ENCODE measurements around the gene PYGL.
"Not testable (repeated sequence)": the region's sequence is repeated elsewhere in the genome, so short reads cannot be mapped to it uniquely, and the experiment has no call there.

The PYGL gene

GRCh38 chr14:50943943-50944646, at the start of gene PYGL:
PYGL (minus strand) TSS chr14:50944483; CDS start chr14:50944403, 80 bp downstream.
- DNase-seq = peak in 1 of 2 donors; percentile 46

DNA sequence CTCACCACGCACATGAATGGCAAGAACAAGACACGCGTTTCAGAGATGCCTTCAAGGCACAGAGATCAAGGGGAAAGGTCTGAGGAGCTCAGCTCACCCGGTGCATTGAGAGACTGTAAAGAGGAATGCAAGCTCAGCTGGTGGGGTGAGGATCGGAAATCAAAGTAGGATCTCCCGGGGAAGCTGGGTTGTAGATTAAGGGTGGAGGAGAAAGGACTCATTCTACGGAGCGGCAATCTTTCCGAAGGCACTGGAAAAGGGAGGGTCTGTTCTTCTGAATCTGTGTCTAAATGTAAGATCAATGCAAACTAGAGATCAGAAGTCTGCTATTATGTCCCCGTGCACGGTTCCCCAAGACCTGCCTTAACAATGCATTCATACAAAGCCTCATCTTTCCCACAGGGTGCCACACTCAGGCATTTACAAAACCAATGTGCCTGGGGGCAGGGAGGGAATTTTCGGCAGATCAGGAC, 41.6 kb upstream of the PYGL start:
- DNase-seq = no peak

- peak; percentile 38 to 56 for DNase-seq
These were observed 41.0 kb upstream of the PYGL start for GRCh38 chr14:50985124-50985858.

DNA sequence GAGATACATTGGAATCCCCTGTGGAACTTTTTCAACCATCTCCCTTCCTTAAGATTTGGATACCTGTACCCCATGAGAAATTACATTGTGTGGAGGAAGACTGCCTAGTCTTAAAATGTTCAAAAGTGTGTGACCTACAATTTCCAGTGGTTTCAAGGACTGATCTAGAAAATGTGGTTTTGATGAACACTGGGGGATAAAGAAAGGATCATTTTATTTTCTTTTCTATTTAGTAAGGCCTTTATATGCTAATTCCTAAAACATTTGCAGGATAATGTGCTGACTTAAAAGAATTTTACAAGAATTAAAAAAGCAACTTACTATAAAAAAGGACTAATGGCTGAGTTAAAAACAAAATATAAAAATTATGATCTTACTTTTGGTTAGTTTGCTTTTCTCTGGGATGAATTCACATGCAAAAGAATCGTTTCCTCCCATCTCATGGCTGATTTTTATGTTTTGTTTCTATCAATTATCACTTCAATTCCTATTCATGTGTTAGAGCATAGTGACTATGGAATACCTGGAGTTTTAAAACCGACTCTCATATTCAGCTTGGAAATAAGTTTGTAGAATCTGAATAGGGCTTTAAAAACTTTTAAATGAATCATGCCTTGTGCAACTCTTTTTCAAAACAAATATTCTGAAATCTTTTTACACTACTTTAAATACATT, 39.9 kb upstream of the PYGL start:
- DNase-seq = no peak

- DNase-seq = no peak
These were observed 35.9 kb upstream of the PYGL start for GRCh38 chr14:50979941-50980850.

DNA sequence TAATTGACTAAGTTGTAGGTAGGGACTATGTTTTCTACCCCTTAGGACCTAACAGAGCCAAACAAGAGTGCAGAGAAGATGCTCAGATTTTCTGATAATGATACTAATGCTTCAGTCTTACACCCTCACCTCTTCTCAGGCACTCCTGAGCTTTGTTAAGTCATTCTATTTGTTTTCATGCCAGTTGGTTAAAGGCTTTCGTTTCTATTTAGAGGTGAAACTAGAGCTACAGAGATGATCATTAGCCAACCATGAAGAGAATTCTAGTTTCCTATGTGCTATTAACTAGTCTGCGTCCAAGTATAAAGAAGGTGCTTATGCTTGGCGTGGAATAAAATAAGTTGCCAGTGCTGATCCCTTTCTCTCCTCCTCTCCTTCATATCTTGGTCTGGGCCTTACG, 34.6 kb upstream of the PYGL start:
- DNase-seq = no peak

GRCh38 chr14:50978529-50978871, 34.2 kb upstream of the PYGL start:
- DNase-seq = no peak

DNA sequence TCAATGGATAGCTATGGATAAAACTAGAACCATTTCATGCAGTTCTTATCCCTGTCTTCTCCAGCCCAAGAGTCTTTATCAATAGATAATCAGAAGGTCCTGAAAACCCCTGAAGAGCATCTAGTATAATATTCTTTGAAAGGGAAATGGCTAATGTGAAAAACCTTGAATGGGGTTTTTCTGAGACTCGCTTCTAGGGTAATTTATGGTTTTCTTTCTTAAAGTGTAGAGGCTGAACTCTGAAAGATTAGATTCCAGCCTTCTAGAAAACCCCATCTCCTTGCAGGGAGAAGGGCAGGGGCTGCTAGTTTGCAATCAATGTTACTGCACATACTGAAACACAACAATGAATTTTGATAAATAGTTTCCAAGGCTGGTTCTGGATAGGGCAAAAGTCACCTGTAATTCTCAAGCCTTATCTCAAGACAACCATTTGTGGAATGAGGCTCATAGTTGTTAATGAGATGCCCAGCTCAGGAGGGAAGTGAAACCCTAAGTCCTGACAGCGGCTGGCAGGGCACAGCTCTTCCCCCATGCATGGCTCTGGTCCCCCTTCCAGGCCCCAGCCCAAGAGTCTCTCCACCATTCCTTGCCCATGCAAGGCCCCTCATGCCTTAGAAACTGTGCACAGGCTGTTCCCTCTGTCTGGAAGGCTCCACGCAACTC, 33.7 kb upstream of the PYGL start:
- no peak for DNase-seq

GRCh38 chr14:50974118-50974517, 29.8 kb upstream of the PYGL start:
- DNase-seq = no peak

DNA sequence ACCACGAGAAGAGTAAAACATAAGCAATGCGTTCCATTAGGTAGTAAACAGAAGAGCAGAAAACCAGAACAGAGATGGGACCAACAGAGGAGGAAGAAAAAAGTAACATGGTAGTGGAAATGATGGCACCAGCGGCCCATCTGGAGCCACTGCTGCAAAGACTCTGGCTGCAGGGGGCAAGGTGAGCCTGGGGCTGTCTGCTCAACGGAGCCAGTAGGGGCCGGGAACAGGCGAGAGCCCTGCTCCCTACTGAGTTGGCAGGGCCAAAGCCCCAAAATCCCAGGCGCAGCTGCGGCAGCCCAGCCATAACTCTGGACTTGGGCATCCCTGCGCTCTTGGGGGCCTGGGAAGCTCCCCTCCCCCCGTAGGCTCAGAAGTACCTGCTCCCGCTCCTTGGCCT, 28.5 kb upstream of the PYGL start:
- DNase-seq = no peak

- DNase-seq = no peak
These were observed 26.9 kb upstream of the PYGL start for GRCh38 chr14:50970886-50971781.

GRCh38 chr14:50967790-50968189, 23.5 kb upstream of the PYGL start:
- no peak for DNase-seq

- DNase-seq = no peak
These were observed 22.8 kb upstream of the PYGL start for GRCh38 chr14:50967103-50967502.

DNA sequence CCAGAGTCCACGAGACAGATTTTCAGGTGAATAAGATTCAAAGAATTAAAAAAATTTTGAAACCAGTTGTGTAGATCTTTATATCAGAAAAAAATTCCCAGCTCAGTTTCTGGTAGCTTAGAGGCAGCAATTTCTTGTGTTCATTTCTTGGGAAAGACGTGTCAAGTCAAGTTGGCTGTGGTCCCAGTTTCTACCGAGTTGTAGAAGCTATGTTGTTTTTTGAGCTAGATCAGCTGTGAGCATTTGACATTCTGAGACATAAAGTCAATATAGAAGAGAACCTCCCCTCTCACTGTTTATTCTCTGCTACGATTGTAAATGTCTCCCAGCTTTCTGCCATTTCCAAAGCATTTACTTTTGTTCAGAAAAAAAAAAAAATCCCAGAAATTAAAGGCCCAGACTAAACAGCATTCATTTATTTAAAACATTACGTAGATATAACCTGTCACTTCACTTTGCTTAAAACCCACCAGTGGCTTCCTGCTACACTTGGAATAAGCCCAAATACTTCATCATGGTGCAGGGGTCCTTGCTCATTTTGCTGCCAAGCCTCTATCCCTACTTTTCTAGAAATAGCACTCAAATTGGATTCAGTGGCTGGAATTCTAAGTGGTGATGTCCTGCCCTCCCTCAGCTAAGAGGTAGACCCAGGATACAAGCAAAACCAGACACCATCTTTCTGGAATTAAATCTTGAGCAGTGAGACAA, 20.6 kb upstream of the PYGL start:
- DNase-seq = peak; percentile 8 to 15

- DNase-seq = no peak
These were observed 19.6 kb upstream of the PYGL start for GRCh38 chr14:50963919-50964318.

- DNase-seq = peak in 1 of 2 donors; percentile 17
These were observed 17.4 kb upstream of the PYGL start for GRCh38 chr14:50961605-50962221.

DNA sequence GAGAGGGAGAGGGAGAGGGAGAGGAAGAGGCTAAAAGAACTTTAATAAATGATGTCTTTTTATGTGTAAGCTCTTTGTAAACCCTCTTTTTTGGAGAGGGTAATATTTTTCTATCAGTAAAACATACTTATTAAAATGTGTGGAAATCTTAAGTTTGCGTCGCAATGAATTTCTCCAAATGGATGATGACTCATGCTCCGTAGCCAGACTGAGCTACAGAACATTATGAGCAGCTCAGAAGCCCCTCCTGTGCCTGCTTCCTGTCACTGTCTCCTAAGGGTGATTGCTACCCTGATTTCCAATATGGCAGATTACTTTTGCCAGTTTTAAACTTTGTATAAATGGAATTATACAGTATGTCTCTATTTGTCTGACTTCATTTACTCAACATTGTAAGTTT, 13.0 kb upstream of the PYGL start:
- DNase-seq = no peak

GRCh38 chr14:50956421-50956820, 12.1 kb upstream of the PYGL start:
- not testable (repeated sequence) for DNase-seq

DNA sequence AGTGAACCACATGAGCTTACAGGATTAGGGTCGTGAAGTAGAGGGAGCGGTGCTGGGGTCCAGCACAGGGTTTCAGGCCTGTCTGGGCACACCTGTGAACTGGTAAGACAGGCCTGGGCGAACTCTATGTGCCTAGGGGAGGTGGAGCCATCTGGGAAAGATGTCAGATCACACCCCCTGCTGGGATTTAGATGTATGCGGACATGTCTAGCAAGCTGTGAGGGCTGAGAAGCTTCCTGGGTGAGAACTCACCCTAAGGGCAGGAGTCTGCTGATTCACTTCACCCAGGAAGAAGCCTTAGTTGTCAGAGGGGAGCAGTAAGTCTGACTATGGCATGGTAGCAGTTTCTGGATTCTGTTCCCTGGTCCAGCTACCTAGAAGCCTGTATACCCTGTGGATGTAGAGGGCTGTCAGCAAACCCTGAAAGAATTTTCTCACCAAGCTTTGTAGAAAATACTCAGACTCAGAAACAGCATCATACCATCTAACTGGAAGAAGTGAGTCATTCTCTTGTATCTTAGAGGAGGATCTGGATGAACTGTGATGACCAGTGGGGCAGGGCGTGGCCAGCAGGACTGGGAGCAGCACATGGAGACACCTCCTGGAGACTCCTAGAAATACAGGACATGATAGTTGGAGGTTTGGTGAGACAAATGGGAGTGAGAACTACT, 11.2 kb upstream of the PYGL start:
- DNase-seq = peak in 1 of 2 donors; percentile 16
